ENCODE measurements around the gene PDE5A. TPM values are rescaled to one million over a fixed set of nuclear protein-coding genes. Genes with fewer than 3 reads are reported as not detected.
A peak's percentile ranks its signal among the peaks of the same experiment; 100 is the strongest.

Gene PDE5A
- total and polyA plus RNA-seq, 2 experiments from 2014 or later, result 2.3 to 19.3 TPM

DNA sequence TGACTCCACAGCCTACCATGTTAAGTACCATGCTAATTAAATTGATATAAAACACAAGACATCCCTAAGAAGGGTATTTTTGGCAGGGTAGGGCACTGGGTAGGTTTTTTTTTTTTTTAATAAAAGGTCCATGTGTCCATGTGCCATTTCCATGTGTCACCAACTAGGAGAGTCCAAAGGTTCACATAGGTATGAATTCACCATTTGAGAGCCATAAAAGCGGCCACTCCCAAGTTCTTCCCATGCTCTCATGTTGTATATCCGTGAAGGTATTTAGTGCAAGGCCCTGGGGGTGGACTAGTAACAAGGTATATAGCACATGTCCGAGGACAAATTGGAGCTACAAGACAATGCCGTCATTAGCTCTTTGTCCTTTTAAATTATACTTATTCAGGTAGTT, 107.3 kb downstream of the PDE5A start:
- TF ChIP-seq, protein P1, sequence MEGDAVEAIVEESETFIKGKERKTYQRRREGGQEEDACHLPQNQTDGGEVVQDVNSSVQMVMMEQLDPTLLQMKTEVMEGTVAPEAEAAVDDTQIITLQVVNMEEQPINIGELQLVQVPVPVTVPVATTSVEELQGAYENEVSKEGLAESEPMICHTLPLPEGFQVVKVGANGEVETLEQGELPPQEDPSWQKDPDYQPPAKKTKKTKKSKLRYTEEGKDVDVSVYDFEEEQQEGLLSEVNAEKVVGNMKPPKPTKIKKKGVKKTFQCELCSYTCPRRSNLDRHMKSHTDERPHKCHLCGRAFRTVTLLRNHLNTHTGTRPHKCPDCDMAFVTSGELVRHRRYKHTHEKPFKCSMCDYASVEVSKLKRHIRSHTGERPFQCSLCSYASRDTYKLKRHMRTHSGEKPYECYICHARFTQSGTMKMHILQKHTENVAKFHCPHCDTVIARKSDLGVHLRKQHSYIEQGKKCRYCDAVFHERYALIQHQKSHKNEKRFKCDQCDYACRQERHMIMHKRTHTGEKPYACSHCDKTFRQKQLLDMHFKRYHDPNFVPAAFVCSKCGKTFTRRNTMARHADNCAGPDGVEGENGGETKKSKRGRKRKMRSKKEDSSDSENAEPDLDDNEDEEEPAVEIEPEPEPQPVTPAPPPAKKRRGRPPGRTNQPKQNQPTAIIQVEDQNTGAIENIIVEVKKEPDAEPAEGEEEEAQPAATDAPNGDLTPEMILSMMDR (IDR thresholded peaks at IDR 0.05; ENCODE audit: low read depth, low read length), result no peak
- no peak overlapping the region for H3K4me3 ChIP-seq
- no peaks in the 10 kb centered on the region for H3K9me3 ChIP-seq (ENCODE audit: low read depth)
- H3K4me1 ChIP-seq (ENCODE audit: low read depth), result peaks cover 28% of the 10 kb centered on the region
- H3K36me3 ChIP-seq, result peaks cover 32% of the 10 kb centered on the region
- DNase-seq (ENCODE audit: low read depth in 1 of 2, low spot score in 1 of 2), result no peak
- no peaks in the 10 kb centered on the region for H3K27me3 ChIP-seq
- H3K27ac ChIP-seq, result no peak overlapping the region

- Histone ChIP-seq H3K36me3 (peaks cover 44% of the 10 kb centered on the region), H3K27ac (no peak overlapping the region), H3K9me3 (ENCODE audit: low read depth) (no peaks in the 10 kb centered on the region), H3K4me1 (ENCODE audit: low read depth) (peaks cover 15% of the 10 kb centered on the region), H3K27me3 (no peaks in the 10 kb centered on the region), H3K4me3 (no peak overlapping the region)
- no peak for DNase-seq (ENCODE audit: low read depth in 1 of 2, low spot score in 1 of 2)
- TF ChIP-seq, protein P1 (IDR thresholded peaks at IDR 0.05; ENCODE audit: low read depth, low read length), result no peak
Measured at GRCh38 chr4:119518915-119519410, 109.6 kb downstream of the PDE5A start.

DNA sequence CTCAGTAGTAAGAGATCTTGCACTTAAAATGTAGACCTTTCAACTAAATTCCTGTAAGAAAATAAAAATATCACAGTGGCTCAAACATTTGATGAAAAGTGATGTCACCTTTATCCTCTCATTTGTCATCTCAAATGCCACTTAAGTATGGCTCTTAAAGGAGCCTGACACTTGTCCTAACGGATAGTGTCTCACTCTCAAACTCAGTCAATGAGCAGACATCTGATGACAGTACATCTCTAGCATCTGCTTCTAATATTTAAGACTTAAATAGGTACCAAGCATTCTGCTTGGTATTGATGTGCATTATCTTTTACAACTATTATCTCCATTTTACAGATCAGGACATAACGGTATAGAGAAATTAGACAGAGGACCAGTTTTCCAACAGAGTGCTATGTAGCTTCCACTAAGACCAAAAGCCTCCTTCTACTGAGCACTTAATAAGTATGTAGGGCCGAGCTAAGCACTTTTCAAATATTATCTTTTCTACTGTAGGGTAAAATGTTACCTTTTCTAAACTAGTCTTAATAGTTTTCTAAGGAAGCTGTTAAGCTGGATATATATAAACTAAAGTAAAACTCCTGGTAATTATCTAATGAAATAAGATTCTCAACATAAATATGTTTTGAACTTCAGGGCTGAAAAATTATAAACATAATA, 110.2 kb downstream of the PDE5A start:
- H3K27ac ChIP-seq, result no peak overlapping the region
- no peaks in the 10 kb centered on the region for H3K9me3 ChIP-seq (ENCODE audit: low read depth)
- TF ChIP-seq, protein P1 (IDR thresholded peaks at IDR 0.05; ENCODE audit: low read depth, low read length), result no peak
- no peak overlapping the region for H3K4me3 ChIP-seq
- no peak for DNase-seq (ENCODE audit: low read depth in 1 of 2, low spot score in 1 of 2)
- peaks cover 41% of the 10 kb centered on the region for H3K36me3 ChIP-seq
- H3K27me3 ChIP-seq, result no peaks in the 10 kb centered on the region
- H3K4me1 ChIP-seq (ENCODE audit: low read depth), result peaks cover 15% of the 10 kb centered on the region

GRCh38 chr4:119517361-119518229, 111.0 kb downstream of the PDE5A start:
- no peaks in the 10 kb centered on the region for H3K9me3 ChIP-seq (ENCODE audit: low read depth)
- TF ChIP-seq, protein P1 (IDR thresholded peaks at IDR 0.05; ENCODE audit: low read depth, low read length), result no peak
- no peak overlapping the region for H3K4me3 ChIP-seq
- peaks cover 15% of the 10 kb centered on the region for H3K4me1 ChIP-seq (ENCODE audit: low read depth)
- H3K27ac ChIP-seq, result no peak overlapping the region
- DNase-seq (ENCODE audit: low read depth in 1 of 2, low spot score in 1 of 2), result peak in 1 of 2 donors; percentile 63
- H3K27me3 ChIP-seq, result no peaks in the 10 kb centered on the region
- peaks cover 43% of the 10 kb centered on the region for H3K36me3 ChIP-seq

- Histone ChIP-seq H3K27ac (no peak overlapping the region), H3K9me3 (ENCODE audit: low read depth) (no peaks in the 10 kb centered on the region), H3K4me1 (ENCODE audit: low read depth) (peaks cover 4% of the 10 kb centered on the region), H3K27me3 (no peaks in the 10 kb centered on the region), H3K36me3 (peaks cover 30% of the 10 kb centered on the region), H3K4me3 (no peak overlapping the region)
- TF ChIP-seq, protein P1 (IDR thresholded peaks at IDR 0.05; ENCODE audit: low read depth, low read length), result no peak
- no peak for DNase-seq (ENCODE audit: low read depth in 1 of 2, low spot score in 1 of 2)
Measured at GRCh38 chr4:119512398-119512797, 116.2 kb downstream of the PDE5A start.
